NCI-H524 (cell line): Measurements from ENCODE around the gene ALG1.
"Not testable (repeated sequence)": the region's sequence is repeated elsewhere in the genome, so short reads cannot be mapped to it uniquely, and the experiment has no call there.

Source experiments
- DNase-seq, 2 experiments: peaks; one replicate each; lab custom pipeline; 2025; lab: John Stamatoyannopoulos, UW

ALG1 gene

DNA sequence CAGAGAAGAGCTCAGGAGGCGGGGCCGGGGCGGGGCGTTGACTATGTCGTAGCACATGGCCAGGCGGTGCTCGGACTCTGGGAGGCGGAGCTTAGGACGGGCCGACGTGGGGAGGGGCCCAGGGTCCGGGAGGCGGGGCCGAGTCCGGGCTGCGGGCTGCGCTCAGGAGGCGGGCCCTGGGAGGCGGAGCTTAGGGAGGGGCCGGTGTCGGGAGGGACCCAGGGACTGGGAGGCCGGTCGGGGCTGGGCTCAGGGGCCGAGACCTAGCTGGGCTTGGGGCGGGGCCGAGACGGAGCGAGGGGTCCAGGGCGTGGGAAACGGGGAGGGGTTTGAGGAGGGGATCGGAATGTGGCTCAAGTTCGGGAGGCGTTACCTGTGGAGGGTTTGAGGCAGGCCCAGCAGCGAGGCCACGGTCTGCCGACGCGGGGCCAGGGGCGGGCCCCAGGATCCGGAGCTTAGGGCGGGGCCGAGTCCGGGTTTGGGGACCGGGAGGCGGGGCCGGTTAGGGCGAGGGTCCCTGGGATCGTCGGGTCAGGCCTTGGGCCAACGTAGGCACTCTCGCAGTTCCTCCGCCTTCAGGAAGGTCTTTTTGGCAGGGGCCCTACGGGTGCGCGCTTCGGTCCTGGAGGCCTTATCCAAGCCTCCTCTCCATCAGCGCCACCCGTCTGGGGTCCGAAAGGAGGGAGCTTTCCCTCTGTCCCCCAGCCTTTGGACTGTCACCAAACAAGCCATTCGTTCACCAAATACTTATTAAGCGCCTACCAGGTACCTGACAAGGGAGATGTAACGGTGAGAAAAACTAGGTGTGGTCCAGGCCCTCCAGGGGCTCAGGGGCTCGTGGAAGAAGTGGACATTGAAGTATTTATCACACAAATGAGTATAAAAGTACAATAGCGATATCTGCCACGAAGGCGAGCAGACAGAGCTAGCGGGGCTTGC, 26.8 kb downstream of the ALG1 start:
- DNase-seq = peak in 1 of 2 experiments; percentile 34

- peak in 1 of 2 experiments; percentile 64 for DNase-seq
These were observed 27.5 kb downstream of the ALG1 start for GRCh38 chr16:5099174-5099573.

DNA sequence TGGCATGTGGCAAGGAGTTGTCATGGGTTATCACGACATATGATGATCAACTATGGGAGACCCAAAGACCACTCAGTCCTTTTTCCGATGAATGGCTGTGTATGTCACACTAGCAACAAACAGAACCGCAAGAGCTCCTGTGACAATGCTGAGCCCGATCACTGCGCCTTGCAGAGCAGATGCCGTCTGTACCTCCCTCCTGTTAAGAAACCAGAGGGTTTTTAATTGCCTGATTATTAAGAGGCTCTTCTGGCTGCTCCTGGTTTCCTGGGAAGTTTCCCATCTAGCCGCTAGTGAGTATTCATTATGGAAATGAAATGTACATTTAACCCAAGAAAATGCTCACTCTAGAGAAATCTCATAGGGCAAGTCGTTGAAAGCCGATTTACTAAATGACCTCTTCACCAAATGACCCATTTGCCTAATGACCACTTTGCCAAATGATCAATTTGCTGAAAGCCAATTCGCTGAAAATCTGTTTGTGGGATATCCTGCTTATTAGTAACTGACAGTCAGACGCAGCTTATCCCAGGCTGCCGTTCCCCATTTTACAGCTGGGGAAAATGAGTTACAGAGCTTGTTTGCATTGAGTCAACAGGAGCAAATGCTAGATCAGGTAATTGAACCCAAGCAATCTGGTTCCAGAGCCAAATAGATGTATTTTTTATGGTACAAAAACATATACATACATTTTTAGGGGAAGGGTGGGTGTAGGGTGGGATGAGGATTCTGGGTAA, 31.8 kb downstream of the ALG1 start:
- peak; percentile 20 to 66 for DNase-seq

DNA sequence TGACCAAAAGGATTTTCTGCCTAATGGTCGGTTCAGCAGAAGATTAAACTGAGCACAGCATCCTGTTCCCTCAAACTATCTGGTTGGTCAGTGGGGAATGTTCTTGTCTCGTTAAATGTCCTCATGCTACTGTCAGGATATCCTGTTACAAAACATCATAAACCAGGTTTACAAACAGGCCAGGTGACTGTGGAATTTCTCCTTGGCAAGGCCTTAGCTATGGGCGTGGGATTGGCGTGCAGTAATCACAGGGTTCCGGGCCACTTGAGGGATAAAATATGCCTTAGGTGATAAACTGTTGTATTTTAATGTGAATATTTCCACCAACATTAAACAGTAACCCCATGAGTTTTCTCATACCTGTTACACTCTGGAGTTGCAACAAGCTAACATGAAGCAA, 33.4 kb downstream of the ALG1 start:
- not testable (repeated sequence) for DNase-seq

- DNase-seq = no peak
These were observed 37.0 kb downstream of the ALG1 start for GRCh38 chr16:5108505-5109158.

- DNase-seq = not testable (repeated sequence)
These were observed 39.3 kb downstream of the ALG1 start for GRCh38 chr16:5110933-5111332.

GRCh38 chr16:5116780-5117295, 45.2 kb downstream of the ALG1 start:
- DNase-seq = not testable (repeated sequence)

GRCh38 chr16:5117300-5118087, 45.9 kb downstream of the ALG1 start:
- DNase-seq = peak; percentile 90 to 96

DNA sequence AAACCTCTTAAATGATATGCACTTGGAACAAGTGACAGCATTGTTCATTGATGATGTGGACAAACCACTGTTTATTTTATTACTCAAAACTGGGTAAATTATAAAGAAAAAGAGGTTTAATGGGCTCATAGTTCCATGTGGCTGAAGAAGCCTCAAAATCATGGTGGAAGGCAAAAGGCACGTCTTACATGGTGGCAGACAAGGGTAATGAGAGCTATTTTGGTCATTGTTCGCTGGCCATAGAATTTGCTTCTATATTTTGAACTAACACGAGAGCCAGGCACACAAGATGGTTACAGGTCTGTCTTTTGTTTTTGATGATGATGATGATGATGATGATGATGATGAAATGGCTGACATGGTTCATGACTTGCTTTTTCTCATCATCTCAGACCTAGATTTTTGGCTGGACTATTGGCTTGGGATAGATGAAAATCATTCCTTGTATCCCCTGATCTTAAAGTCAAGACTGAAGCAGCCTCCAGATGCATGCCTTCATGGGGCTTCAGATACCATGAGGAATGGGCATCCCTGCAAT, 59.9 kb downstream of the ALG1 start:
- not testable (repeated sequence) for DNase-seq

- DNase-seq = peak in 1 of 2 experiments; percentile 24
These were observed 61.4 kb downstream of the ALG1 start for GRCh38 chr16:5132915-5133600.

DNA sequence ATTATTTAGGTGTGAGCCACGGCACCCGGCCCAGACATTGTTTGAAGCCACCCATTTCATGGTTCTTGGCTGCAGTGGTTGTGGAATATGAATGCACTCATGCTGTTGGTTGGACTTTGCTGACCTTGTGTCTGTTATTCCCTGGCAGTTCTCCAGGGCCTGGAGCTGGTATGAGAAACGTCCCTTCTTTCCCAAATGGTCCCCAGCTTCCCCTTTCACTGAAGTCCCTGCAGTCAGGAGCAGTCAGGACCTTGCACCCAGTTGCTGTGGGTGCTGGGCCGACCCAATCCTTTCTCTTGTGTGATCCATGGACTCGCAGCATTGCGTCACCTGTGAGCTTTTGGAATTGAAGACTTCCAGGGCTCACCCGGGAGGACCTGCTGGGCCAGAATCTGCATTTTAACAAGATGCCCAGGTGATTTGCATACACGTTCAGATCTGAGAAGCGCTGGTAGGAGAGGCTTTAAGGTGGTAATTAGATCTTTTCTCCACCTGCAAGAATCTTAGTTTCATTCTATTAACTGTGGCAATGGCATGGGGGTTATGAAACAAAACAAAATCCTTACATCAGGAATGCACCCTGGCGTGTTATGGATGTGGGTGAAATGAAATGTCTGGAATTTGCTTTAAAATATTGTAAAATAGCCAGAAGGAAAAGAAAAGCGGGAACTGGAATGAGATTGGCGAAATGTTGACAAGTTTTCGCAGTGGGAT, 63.3 kb downstream of the ALG1 start:
- not testable (repeated sequence) for DNase-seq
